ENCODE results near the gene ATOH7. TPM values are rescaled to one million over a fixed set of nuclear protein-coding genes. Genes with fewer than 3 reads are reported as not detected.

ATOH7 gene
- total RNA-seq, 1 experiment from 2014 or later = not detected

DNA sequence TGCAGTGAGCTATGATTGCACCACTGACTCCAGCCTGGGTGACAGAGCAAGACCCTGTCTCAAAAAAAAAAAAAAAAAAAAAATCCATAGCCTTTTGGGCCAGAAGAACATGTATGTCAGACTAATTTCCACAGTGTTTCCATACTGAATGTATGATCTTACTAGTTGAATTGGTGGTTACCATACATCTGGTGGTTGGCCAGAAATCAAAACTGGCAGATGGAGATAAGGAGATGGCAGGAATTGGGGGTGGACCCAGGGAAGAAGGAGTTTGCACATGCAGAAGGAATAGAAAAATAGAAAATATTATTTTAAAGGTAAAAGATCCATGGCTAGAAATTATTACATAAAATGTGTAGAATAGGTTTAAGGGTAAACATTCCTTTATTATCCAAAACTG lies 3.7 kb upstream of the ATOH7 start:
- TF ChIP-seq, protein P1, sequence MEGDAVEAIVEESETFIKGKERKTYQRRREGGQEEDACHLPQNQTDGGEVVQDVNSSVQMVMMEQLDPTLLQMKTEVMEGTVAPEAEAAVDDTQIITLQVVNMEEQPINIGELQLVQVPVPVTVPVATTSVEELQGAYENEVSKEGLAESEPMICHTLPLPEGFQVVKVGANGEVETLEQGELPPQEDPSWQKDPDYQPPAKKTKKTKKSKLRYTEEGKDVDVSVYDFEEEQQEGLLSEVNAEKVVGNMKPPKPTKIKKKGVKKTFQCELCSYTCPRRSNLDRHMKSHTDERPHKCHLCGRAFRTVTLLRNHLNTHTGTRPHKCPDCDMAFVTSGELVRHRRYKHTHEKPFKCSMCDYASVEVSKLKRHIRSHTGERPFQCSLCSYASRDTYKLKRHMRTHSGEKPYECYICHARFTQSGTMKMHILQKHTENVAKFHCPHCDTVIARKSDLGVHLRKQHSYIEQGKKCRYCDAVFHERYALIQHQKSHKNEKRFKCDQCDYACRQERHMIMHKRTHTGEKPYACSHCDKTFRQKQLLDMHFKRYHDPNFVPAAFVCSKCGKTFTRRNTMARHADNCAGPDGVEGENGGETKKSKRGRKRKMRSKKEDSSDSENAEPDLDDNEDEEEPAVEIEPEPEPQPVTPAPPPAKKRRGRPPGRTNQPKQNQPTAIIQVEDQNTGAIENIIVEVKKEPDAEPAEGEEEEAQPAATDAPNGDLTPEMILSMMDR (IDR thresholded peaks at IDR 0.05; ENCODE audit: unreplicated experiment) = no peak
- Mint-ChIP-seq H3K36me3 (ENCODE audit: insufficient read depth, unreplicated experiment) (no peaks in the 10 kb centered on the region), H3K27me3 (ENCODE audit: insufficient read depth, unreplicated experiment) (peaks cover 11% of the 10 kb centered on the region), H3K4me3 (ENCODE audit: unreplicated experiment) (no peak overlapping the region), H3K4me1 (ENCODE audit: insufficient read depth, unreplicated experiment) (no peaks in the 10 kb centered on the region), H3K9me3 (ENCODE audit: unreplicated experiment) (no peaks in the 10 kb centered on the region), H3K27ac (ENCODE audit: low read depth, unreplicated experiment) (no peak overlapping the region)
- DNase-seq (ENCODE audit: unreplicated experiment) = no peak
- no TSS peak for BruUV-seq (replicated peaks)
- ChIA-PET POLR2A (interaction anchor here (0.6 to 1.5 kb wide), 2 partner anchors 10 to 151 kb away, joined by 3 to 4 read pairs; no protein-coding TSS in a partner anchor), CTCF (no interaction called here)
- intact Hi-C loops (cut with micrococcal nuclease) = no loop called here

DNA sequence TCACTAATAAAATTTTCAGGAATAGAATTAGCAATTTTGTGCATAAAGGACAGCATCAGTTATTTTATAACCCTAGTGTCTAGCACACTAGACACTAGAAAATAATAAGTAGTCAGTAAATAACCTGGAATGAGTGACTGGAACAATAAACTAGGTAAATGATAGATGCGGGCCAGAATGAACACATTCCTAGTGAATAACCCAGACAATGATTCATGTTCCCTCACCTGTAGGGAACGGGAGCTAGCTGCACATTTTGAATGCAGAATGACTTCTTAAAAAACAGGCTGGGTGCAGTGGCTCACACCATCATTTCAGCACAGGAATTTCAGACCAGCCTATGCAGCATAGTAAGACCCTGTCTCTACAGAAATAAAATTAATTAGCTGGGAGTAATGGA lies 3.2 kb upstream of the ATOH7 start:
- intact Hi-C loops (cut with micrococcal nuclease) = no loop called here
- no peaks in the 10 kb centered on the region for H3K4me1 Mint-ChIP-seq (ENCODE audit: insufficient read depth, unreplicated experiment)
- H3K9me3 Mint-ChIP-seq (ENCODE audit: unreplicated experiment) = no peaks in the 10 kb centered on the region
- no peak overlapping the region for H3K27ac Mint-ChIP-seq (ENCODE audit: low read depth, unreplicated experiment)
- TF ChIP-seq, protein P1 (IDR thresholded peaks at IDR 0.05; ENCODE audit: unreplicated experiment) = no peak
- peak; percentile 22 for DNase-seq (ENCODE audit: unreplicated experiment)
- ChIA-PET POLR2A (interaction anchor here (1.5 kb wide), 1 partner anchor 10 kb away, joined by 4 read pairs; no protein-coding TSS in a partner anchor), CTCF (no interaction called here)
- H3K27me3 Mint-ChIP-seq (ENCODE audit: insufficient read depth, unreplicated experiment) = peaks cover 11% of the 10 kb centered on the region
- no peaks in the 10 kb centered on the region for H3K36me3 Mint-ChIP-seq (ENCODE audit: insufficient read depth, unreplicated experiment)
- BruUV-seq (replicated peaks) = no TSS peak
- H3K4me3 Mint-ChIP-seq (ENCODE audit: unreplicated experiment) = no peak overlapping the region

DNA sequence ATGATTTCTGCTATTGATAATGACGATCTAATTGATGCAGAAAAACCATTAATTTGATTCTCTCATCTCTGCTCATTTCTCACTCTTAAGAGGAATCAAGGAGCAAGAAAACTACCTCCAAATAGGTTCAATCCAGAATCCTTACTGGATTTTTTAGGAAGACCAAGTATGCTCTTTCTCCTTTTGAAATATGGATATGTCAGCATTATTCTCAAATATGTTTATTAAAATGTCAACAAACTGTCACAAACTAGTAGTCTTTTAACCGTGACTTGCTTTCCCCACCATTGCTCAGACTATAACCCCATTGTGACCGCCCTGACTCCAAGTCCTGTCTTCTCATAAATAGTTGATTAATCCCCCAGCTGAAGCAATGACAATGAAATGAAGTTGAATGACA lies 1.1 kb upstream of the ATOH7 start:
- H3K27ac Mint-ChIP-seq (ENCODE audit: low read depth, unreplicated experiment) = no peak overlapping the region
- CTCF ChIA-PET = no interaction called here
- DNase-seq (ENCODE audit: unreplicated experiment) = no peak
- H3K4me3 Mint-ChIP-seq (ENCODE audit: unreplicated experiment) = no peak overlapping the region
- TF ChIP-seq, protein P1 (IDR thresholded peaks at IDR 0.05; ENCODE audit: unreplicated experiment) = no peak
- POLR2A ChIA-PET = no interaction called here
- no peaks in the 10 kb centered on the region for H3K9me3 Mint-ChIP-seq (ENCODE audit: unreplicated experiment)
- peaks cover 11% of the 10 kb centered on the region for H3K27me3 Mint-ChIP-seq (ENCODE audit: insufficient read depth, unreplicated experiment)
- no peaks in the 10 kb centered on the region for H3K36me3 Mint-ChIP-seq (ENCODE audit: insufficient read depth, unreplicated experiment)
- BruUV-seq (replicated peaks) = no TSS peak
- intact Hi-C loops (cut with micrococcal nuclease) = no loop called here
- no peaks in the 10 kb centered on the region for H3K4me1 Mint-ChIP-seq (ENCODE audit: insufficient read depth, unreplicated experiment)

DNA sequence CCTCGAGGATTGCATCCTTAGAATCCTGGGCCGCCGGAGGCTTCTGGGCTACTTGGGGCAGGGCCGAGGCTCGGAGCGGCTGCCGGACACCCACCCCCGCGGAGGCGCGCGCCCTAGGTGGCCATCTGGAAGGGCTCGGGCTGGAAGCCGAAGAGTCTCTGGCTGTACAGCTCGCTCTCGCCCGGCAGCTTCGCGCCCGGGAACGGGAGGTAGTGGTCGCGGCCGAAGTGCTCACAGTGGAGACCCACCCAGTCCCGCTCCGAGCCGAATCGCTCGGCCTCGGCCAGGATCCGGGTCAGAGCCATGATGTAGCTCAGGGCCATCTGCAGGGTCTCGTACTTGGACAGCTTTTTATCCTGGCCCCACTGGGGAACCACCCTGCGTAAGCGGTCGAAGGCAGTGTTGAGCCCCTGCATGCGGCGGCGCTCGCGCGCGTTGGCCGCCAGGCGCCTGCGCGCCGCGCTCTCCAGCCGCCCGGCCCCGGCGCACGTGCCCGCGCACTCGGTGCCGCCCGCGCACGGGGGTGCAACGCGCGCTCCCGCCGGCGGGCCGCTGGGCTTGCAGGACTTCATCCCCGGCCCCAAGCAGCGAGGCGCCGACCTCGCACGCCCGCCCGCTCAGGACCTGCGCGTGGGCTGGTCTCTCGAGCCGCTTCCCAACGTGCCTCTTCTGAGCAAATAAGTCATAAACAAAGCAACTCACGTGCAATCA lies 652 bp downstream of the ATOH7 start:
- ChIA-PET CTCF (interaction anchor here (0.6 to 1.6 kb wide), 3 partner anchors 20 to 82 kb away, joined by 3 to 8 read pairs (median 3); no protein-coding TSS in a partner anchor), POLR2A (interaction anchor here (1.1 to 1.3 kb wide), 3 partner anchors 101 to 158 kb away, joined by 4 read pairs; partner anchors contain the start of genes HNRNPH3 and PBLD)
- intact Hi-C loops (cut with micrococcal nuclease) = no loop called here
- Mint-ChIP-seq H3K36me3 (ENCODE audit: insufficient read depth, unreplicated experiment) (no peaks in the 10 kb centered on the region), H3K27me3 (ENCODE audit: insufficient read depth, unreplicated experiment) (peaks cover 11% of the 10 kb centered on the region), H3K9me3 (ENCODE audit: unreplicated experiment) (no peaks in the 10 kb centered on the region), H3K4me3 (ENCODE audit: unreplicated experiment) (peak overlapping the region; percentile 65), H3K27ac (ENCODE audit: low read depth, unreplicated experiment) (no peak overlapping the region), H3K4me1 (ENCODE audit: insufficient read depth, unreplicated experiment) (no peaks in the 10 kb centered on the region)
- no TSS peak for BruUV-seq (replicated peaks)
- TF ChIP-seq, protein P1 (IDR thresholded peaks at IDR 0.05; ENCODE audit: unreplicated experiment) = no peak
- peak; percentile 43 for DNase-seq (ENCODE audit: unreplicated experiment)
